Panc1 (cell line): ENCODE results near the gene SPECC1.

Experiments
- CTCF ChIP-seq: fragments of 450-650 bp; IDR thresholded peaks from 2 replicates; pipeline ENCODE4 v1.5.1; 2017; ENCODE audit warnings: mild to moderate bottlenecking
- SIN3A ChIP-seq: IDR thresholded peaks from 2 replicates; pipeline ENCODE4 v1.6.1; 2012; ENCODE audit warnings: low read depth, mild to moderate bottlenecking, low read length, moderate library complexity, borderline replicate concordance; ENCODE audit not compliant: insufficient read depth

GRCh38 chr17:20299013-20299412, 289.9 kb downstream of the SPECC1 start:
- TF ChIP-seq CTCF (no peak), SIN3A (no peak)
